Epithelial cell of proximal tubule (primary cell): ENCODE data around the gene SND1. TPM values are rescaled to one million over a fixed set of nuclear protein-coding genes. Genes with fewer than 3 reads are reported as not detected.

Source experiments
- DNase-seq: peaks from one replicate; pipeline ENCODE4 v3.0.0-alpha.2; 2011; ENCODE audit warnings: low read depth
- H3K4me3 ChIP-seq: 2 replicates; pipeline ENCODE4 v1.5.1; 2011; ENCODE audit warnings: low read depth, mild to moderate bottlenecking, low read length
- CTCF ChIP-seq: conservative IDR thresholded peaks from 2 replicates; pipeline ENCODE4 v1.5.1; 2012; ENCODE audit warnings: low read depth, mild to moderate bottlenecking, low read length
- total RNA-seq: library from RNA; depleted of rRNA; stranded (reverse); fragments of >200 nt; gene quantifications from 2 replicates; pipeline ENCODE4 v1.2.3, GENCODE V29; 2015

The SND1 gene
- total RNA-seq, 1 donor from 2014 or later: 122 TPM

- no peak for DNase-seq
- H3K4me3 ChIP-seq: no peak overlapping the region
- TF ChIP-seq CTCF: no peak
These were observed 315.3 kb downstream of the SND1 start for GRCh38 chr7:127967281-127967680.

- TF ChIP-seq CTCF: no peak
- DNase-seq: peak; percentile 15
- H3K4me3 ChIP-seq: no peak overlapping the region
These were observed 316.6 kb downstream of the SND1 start for GRCh38 chr7:127968547-127968946.

- no peak for TF ChIP-seq CTCF
- no peak for DNase-seq
- H3K4me3 ChIP-seq: no peak overlapping the region
These were observed 321.8 kb downstream of the SND1 start for GRCh38 chr7:127973832-127974231.

- no peak for DNase-seq
- no peak for TF ChIP-seq CTCF
- H3K4me3 ChIP-seq: no peak overlapping the region
These were observed 322.5 kb downstream of the SND1 start for GRCh38 chr7:127974446-127975035.

GRCh38 chr7:127976056-127976737, 324.2 kb downstream of the SND1 start:
- DNase-seq: no peak
- TF ChIP-seq CTCF: no peak
- H3K4me3 ChIP-seq: no peak overlapping the region

- TF ChIP-seq CTCF: no peak
- H3K4me3 ChIP-seq: no peak overlapping the region
- no peak for DNase-seq
These were observed 324.7 kb downstream of the SND1 start for GRCh38 chr7:127976738-127977120.

- DNase-seq: no peak
- H3K4me3 ChIP-seq: no peak overlapping the region
- TF ChIP-seq CTCF: no peak
These were observed 326.4 kb downstream of the SND1 start for GRCh38 chr7:127978421-127978820.
